Smooth muscle cell (in vitro differentiated cells): ENCODE measurements around the gene CTIF. TPM values are rescaled to one million over a fixed set of nuclear protein-coding genes. Genes with fewer than 3 reads are reported as not detected.
"Not testable (repeated sequence)": the region's sequence is repeated elsewhere in the genome, so short reads cannot be mapped to it uniquely, and the experiment has no call there.

ENCODE experiments used
- DNase-seq: peaks from one replicate; lab custom pipeline; 2025; ENCODE audit not compliant: unreplicated experiment; lab: John Stamatoyannopoulos, UW
- H2AFZ ChIP-seq: fragments of 200-600 bp; sonication (generic); 2 replicates; pipeline ENCODE4 v1.6.0; 2016; ENCODE audit warnings: antibody characterized with exemption, low read depth, mild to moderate bottlenecking
- H3F3A ChIP-seq: fragments of 200-600 bp; sonication (generic); 2 replicates; pipeline ENCODE4 v1.6.0; 2017; ENCODE audit warnings: antibody characterized with exemption, low read depth
- H3K27ac ChIP-seq: fragments of 200-600 bp; sonication (generic); 2 replicates; pipeline ENCODE4 v1.5.1; 2016; ENCODE audit warnings: low read depth, mild to moderate bottlenecking
- H3K27me3 ChIP-seq: fragments of 200-600 bp; sonication (generic); 2 replicates; pipeline ENCODE4 v1.6.1; 2016; ENCODE audit warnings: low read depth, mild to moderate bottlenecking
- H3K36me3 ChIP-seq: fragments of 200-600 bp; sonication (generic); 2 replicates; pipeline ENCODE4 v1.5.1; 2016; ENCODE audit warnings: low read depth
- H3K4me1 ChIP-seq: fragments of 200-600 bp; sonication (generic); 2 replicates; pipeline ENCODE4 v1.5.1; 2016; ENCODE audit warnings: low read depth
- H3K4me2 ChIP-seq: fragments of 200-600 bp; sonication (generic); 2 replicates; pipeline ENCODE4 v1.6.0; 2016; ENCODE audit warnings: mild to moderate bottlenecking
- H3K4me3 ChIP-seq: fragments of 200-600 bp; sonication (generic); 2 replicates; pipeline ENCODE4 v1.5.1; 2016; ENCODE audit warnings: mild to moderate bottlenecking
- H3K79me2 ChIP-seq: fragments of 200-600 bp; sonication (generic); 2 replicates; pipeline ENCODE4 v1.6.0; 2016; ENCODE audit warnings: low read depth, mild to moderate bottlenecking
- H3K9ac ChIP-seq: fragments of 200-600 bp; sonication (generic); 2 replicates; pipeline ENCODE4 v1.6.0; 2016; ENCODE audit warnings: low read depth
- H3K9me3 ChIP-seq: fragments of 200-600 bp; sonication (generic); replicated peaks from 2 replicates; pipeline ENCODE4 v1.5.1; 2016; ENCODE audit warnings: low read depth
- H4K20me1 ChIP-seq: fragments of 200-600 bp; sonication (generic); 2 replicates; pipeline ENCODE4 v1.6.0; 2016; ENCODE audit warnings: low read depth
- WGBS: methylation state at CpG from one replicate; pipeline ENCODE4 v1.1.7; 2016; ENCODE audit warnings: low lambda C conversion rate; 5-methylcytosine and 5-hydroxymethylcytosine counted together
- polyA plus RNA-seq: library from polyadenylated mRNA; unstranded; fragments of >200 nt; fragmentation: Nextera tagmentation; extraction: Ambion mirVana; gene quantifications from 2 replicates; pipeline ENCODE4 v1.2.1, GENCODE V29; 2016
- total RNA-seq: library from RNA; depleted of rRNA; stranded (reverse); fragments of >200 nt; gene quantifications from 2 replicates; pipeline ENCODE4 v1.2.3, GENCODE V29; 2014
- TF ChIP-seq, protein P1 (sequence below): fragments of 200-600 bp; sonication (generic); IDR thresholded peaks from 2 replicates; pipeline ENCODE4 v1.5.1; 2017; ENCODE audit warnings: borderline replicate concordance, mild to moderate bottlenecking, antibody characterized with exemption; ENCODE audit not compliant: insufficient read depth, poor library complexity, severe bottlenecking

The CTIF gene
- total and polyA plus RNA-seq, 2 experiments from 2014 or later = 22.2 to 25.3 TPM

DNA sequence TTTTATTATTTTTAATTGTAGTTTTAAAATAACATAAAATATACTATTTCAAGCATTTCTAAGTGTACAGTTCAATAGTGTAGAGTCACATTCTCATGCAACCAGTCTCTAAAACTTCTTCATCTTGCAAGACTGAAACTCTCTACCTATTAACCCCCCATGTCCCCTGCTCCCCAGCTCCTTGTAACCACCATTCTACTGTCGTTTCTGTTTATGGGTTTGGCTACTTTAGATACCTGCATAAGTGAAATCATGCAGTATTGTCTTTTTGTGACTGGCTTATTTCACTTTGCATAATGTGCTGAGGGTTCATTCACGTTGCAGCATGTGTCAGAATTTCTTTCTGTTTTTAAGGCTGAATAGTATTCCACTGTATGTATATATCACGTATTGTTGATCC is 272.6 kb downstream of the CTIF start:
- Histone ChIP-seq H3K27ac (peak overlapping the region; percentile 90), H3K79me2 (peaks cover 18% of the 10 kb centered on the region), H3K36me3 (no peaks in the 10 kb centered on the region), H3K4me3 (no peak overlapping the region), H3K4me2 (no peak overlapping the region), H3K9me3 (no peaks in the 10 kb centered on the region), H3F3A (peaks cover 6% of the 10 kb centered on the region), H3K9ac (no peak overlapping the region), H4K20me1 (no peaks in the 10 kb centered on the region), H3K4me1 (peaks cover 11% of the 10 kb centered on the region), H3K27me3 (no peaks in the 10 kb centered on the region), H2AFZ (no peak overlapping the region)
- no peak for DNase-seq
- 95% methylated on average over 3 of the region's 3 CpGs for WGBS
- TF ChIP-seq, protein P1, sequence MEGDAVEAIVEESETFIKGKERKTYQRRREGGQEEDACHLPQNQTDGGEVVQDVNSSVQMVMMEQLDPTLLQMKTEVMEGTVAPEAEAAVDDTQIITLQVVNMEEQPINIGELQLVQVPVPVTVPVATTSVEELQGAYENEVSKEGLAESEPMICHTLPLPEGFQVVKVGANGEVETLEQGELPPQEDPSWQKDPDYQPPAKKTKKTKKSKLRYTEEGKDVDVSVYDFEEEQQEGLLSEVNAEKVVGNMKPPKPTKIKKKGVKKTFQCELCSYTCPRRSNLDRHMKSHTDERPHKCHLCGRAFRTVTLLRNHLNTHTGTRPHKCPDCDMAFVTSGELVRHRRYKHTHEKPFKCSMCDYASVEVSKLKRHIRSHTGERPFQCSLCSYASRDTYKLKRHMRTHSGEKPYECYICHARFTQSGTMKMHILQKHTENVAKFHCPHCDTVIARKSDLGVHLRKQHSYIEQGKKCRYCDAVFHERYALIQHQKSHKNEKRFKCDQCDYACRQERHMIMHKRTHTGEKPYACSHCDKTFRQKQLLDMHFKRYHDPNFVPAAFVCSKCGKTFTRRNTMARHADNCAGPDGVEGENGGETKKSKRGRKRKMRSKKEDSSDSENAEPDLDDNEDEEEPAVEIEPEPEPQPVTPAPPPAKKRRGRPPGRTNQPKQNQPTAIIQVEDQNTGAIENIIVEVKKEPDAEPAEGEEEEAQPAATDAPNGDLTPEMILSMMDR = no peak

DNA sequence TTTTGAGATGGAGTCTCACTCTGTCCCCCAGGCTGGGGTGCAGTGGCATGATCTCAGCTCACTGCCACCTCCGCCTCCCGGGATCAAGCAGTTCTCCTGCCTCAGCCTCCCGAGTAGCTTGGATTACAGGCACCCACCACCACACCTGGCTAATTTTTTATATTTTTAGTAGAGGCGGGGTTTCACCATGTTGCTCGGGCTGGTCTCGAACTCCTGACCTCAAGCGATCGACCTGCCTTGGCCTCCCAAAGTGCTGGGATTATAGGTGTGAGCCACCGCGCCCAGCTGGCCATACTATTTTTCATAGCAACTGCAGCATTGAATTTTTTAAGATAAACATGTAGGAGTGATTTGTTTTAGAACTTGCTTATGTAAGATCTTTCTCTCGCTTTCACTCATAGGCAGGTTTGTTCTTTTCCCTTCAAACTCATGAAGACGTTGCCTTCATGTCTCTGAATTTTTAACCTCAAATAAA is 273.2 kb downstream of the CTIF start:
- not testable (repeated sequence) for DNase-seq
- WGBS = 88% methylated on average over 12 of the region's 12 CpGs

DNA sequence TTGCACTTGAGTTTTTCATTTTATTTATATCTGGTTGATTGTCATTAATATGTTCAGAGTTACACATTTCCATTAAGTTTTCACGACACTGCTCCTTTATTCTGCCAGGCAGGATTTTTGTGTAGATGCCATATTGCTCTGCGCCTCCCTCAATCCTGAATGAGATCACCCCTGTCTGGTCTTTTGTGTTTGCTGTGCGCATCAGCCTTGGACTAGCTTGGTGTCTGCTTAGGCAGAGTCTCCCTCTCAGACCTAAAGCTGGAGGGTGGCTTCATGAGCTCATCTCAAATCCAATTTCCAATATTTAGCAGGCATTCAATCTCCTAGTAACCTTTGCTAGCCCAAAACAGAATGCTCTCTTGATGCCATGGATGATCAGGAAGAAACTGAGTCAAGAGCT is 274.5 kb downstream of the CTIF start:
- TF ChIP-seq, protein P1 = no peak

More for the DNA sequence above, 273.2 kb downstream of the CTIF start:
- H2AFZ ChIP-seq, H3K4me2 ChIP-seq, H3K4me3 ChIP-seq, H3K9me3 ChIP-seq, H3K27me3 ChIP-seq, H3K36me3 ChIP-seq, H4K20me1 ChIP-seq, H3F3A ChIP-seq, H3K9ac ChIP-seq: not testable (repeated sequence)
- Histone ChIP-seq H3K4me1 (peaks cover 11% of the 10 kb centered on the region), H3K27ac (peak overlapping the region; percentile 88), H3K79me2 (peaks cover 21% of the 10 kb centered on the region)

DNA sequence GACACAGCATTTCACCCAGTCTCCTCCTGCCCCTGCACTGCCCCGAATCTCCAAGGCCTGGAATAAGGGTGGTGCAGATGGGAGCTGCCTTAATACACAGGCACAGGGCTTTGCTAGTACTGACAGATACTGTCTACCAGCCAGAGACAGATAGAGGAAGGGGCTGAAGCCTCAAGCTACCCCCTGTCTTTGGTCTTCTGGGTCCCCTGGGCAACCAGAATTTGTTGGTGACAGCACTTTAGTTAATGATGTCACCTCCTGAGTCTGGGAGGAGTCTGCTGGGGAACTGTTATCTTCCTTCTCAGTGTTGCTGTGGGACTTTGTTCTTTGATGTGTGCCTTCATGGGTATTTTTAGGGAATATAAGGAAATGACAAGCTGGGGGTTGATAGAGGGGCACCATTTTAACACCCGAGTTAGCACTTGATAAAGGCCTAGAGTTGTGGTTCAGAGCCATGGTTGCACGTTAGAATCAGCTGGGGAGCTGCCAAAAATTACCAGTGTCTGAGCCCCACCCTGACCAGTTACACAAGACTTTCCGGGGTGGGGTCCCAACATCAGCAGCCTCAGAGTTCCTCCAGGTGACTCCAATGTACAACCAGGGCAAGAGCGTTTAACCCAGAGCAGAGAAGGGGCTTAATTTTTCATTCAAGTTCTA is 275.1 kb downstream of the CTIF start:
- Histone ChIP-seq H3F3A (no peaks in the 10 kb centered on the region), H3K79me2 (peaks cover 21% of the 10 kb centered on the region), H3K4me1 (peaks cover 7% of the 10 kb centered on the region), H3K9ac (peak overlapping the region; percentile 75), H3K4me3 (no peak overlapping the region), H3K36me3 (no peaks in the 10 kb centered on the region), H2AFZ (no peak overlapping the region), H3K4me2 (peak overlapping the region; percentile 13), H4K20me1 (no peaks in the 10 kb centered on the region), H3K9me3 (no peaks in the 10 kb centered on the region), H3K27me3 (no peaks in the 10 kb centered on the region), H3K27ac (peak overlapping the region; percentile 88)
- DNase-seq = no peak
- 55% methylated on average over 5 of the region's 5 CpGs for WGBS
- TF ChIP-seq, protein P1 = no peak

More for the DNA sequence above, 274.5 kb downstream of the CTIF start:
- H3K9me3 ChIP-seq = no peaks in the 10 kb centered on the region
- H3K27ac ChIP-seq = peak overlapping the region; percentile 88
- no peaks in the 10 kb centered on the region for H3K27me3 ChIP-seq
- H3K9ac ChIP-seq = peak overlapping the region; percentile 75
- no peaks in the 10 kb centered on the region for H3K36me3 ChIP-seq
- H3K4me3 ChIP-seq = no peak overlapping the region
- H3K79me2 ChIP-seq = peaks cover 21% of the 10 kb centered on the region
- WGBS = 50% methylated on average over 3 of the region's 3 CpGs
- H3F3A ChIP-seq = no peaks in the 10 kb centered on the region
- DNase-seq = no peak
- no peak overlapping the region for H2AFZ ChIP-seq
- H3K4me1 ChIP-seq = peaks cover 7% of the 10 kb centered on the region
- no peaks in the 10 kb centered on the region for H4K20me1 ChIP-seq
- peak overlapping the region; percentile 16 for H3K4me2 ChIP-seq
